HG02588 (cell line): ENCODE measurements around the gene MMP2.

ENCODE experiments used
- ATAC-seq: cut with Tn5 transposase; IDR thresholded peaks from one replicate; pipeline ENCODE4 v1.9.1; 2021; ENCODE audit warnings: mild to moderate bottlenecking, moderate library complexity; ENCODE audit not compliant: unreplicated experiment

The MMP2 gene

GRCh38 chr16:55510185-55510805 is 31.3 kb downstream of the MMP2 start:
- ATAC-seq, result no peak

DNA sequence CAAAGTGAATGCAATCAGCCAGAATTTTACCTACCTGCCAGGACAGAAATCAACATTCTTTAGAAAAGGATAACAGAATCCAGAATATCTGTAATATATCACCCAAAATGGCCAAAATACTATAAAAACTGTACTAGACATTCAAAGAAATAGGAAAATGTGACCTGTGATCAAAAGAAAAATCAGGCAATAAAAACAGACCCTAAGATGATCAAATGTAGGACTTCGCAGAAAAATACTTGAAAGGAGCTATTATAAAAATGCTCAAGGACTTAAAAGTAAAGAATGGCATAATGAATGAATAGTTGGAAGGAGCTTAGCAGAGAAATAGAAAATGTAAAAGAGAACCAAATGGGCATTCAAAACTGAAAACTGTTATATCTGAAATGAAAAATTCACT is 33.9 kb downstream of the MMP2 start:
- ATAC-seq, result no peak

DNA sequence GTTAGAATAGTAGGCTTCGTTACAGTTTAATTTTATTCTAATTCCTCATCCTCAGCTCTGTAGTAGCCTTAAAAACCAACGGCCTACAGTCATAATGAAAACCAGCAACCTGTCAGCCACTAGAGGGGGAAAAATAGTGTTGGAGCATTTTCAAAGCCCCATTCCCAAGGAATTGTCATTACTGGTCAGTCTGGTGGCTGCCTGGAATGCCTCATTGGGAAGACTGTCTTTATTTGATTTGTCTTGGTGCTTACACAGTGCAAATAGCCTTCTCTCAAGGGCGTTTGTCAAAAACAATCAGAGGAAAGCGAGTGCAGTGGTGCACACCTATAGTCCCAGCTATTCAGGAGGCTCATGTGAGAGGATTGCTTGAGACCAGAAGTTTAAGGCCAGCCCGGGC is 34.6 kb downstream of the MMP2 start:
- no peak for ATAC-seq

- no peak for ATAC-seq
Measured at GRCh38 chr16:55515111-55515510, 36.1 kb downstream of the MMP2 start.

GRCh38 chr16:55521792-55522191 is 42.8 kb downstream of the MMP2 start:
- ATAC-seq, result no peak

GRCh38 chr16:55526441-55526840 is 47.4 kb downstream of the MMP2 start:
- no peak for ATAC-seq

DNA sequence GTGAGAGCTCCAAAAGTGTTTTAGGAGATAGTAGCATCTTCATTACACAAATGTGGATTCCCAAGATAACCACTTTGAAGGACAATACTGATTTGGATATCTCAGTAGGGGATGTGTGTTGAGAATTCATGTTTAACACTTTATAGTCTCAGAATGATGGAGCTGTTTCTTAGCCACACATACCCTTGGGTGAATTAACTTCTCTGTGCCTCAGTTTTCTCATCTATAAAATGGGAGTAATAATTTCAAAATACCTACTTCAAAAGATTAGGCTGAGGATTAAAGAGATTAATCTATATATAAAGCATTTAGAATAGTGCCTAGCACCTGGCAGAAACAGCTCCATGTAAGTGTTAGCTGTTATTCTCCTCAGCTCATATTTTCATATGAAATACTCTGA is 48.9 kb downstream of the MMP2 start:
- no peak for ATAC-seq

GRCh38 chr16:55529018-55529417 is 50.0 kb downstream of the MMP2 start:
- ATAC-seq, result no peak

GRCh38 chr16:55530316-55530856 is 51.4 kb downstream of the MMP2 start:
- no peak for ATAC-seq

DNA sequence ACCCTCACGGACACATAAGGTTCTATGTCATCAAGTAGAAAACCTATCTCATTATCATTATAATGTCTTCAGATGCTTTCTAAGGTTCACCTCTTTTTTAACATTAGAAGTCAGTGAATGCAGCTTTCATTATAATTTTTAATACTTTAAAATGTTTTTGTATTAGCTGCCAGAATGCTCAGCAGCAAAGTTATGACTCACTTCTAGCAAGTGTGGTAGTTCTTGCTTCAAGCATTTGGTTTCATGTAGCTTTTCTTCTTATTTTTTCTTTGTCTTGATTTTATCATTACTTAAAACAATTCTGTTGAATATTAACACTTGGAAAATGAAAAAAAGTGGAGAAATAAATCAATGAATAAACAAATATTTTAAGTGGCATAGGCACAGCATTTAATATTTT is 53.2 kb downstream of the MMP2 start:
- no peak for ATAC-seq

DNA sequence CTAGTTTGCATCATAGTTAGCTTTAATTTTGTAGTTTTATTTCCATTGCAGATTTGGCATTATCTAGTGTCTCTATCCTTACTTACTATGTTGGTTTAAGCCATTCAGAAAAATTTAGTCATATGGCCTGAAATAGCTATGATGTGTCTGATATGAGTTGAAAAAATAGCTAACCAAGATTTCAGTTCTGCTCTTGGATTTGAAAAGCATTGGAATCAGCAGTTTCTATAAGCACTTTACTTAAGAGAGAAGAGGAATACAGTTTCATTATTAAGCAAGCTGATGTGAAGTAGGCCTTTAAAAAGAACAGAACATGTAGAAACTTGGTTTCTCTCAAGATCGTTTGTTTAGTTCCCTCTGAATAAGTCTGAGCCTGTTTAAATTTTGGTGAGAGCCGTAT is 55.8 kb downstream of the MMP2 start:
- ATAC-seq, result no peak

- ATAC-seq, result no peak
Measured at GRCh38 chr16:55539049-55539448, 60.1 kb downstream of the MMP2 start.

GRCh38 chr16:55539488-55539887 is 60.5 kb downstream of the MMP2 start:
- ATAC-seq, result no peak

DNA sequence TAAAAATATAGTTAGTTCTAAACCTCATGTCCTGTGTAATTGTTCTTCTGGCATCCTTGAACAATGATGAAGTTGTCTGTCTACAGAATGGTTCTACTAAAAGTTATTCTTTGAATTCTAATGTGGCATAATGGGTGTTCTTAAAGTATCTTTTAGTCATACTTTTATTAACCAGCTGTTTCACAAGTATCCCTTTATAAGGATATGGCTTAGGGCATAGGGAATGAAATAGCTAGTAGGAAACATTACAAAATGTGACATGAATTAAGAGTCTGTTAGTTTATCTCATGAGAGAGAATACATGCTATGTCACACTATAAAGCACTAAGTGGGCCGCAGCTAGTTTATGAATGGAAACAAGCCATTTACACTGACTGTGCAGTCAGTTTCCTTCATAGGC is 61.2 kb downstream of the MMP2 start:
- no peak for ATAC-seq

GRCh38 chr16:55542459-55543082 is 63.6 kb downstream of the MMP2 start:
- ATAC-seq, result no peak

DNA sequence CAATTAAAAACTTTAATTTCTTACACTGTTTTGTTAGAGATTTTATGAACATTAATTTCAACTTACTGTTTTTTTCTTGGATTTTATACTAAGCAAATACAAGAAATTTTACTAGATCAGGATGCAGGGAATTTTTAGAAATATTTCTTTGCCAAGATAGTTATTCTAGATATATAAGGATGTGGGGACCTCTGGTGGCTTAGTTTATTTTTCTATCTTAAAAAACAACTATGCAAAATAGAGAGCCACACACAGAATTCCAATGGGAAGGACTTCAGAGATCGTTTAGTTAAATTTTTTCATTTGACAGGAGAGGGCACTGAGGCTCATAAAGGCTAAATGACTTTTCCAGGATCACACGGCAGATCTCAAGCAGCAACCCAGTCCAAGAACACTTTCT is 64.5 kb downstream of the MMP2 start:
- ATAC-seq, result no peak

DNA sequence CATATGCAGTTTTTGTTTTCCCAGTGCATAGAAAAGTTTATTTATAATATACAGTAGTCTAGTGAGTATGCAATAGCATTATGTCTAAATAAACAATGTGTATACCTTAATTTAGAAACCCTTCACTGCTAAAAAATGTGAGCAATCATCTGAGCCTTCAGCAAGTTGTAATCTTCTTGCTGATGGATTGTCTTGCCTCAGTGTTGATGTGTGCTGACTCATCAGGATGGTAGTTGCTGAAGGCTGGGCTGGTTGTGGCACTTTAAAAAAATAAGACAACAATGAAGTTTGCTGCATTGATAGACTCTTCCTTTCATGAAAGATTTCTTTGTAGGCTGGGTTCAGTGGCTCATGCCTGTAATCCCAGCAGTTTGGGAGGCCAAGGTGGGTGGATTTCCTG is 73.6 kb downstream of the MMP2 start:
- ATAC-seq, result no peak

GRCh38 chr16:55555436-55555835 is 76.4 kb downstream of the MMP2 start:
- ATAC-seq, result no peak
